Measurements from ENCODE around the gene ARRB1.

The ARRB1 gene

GRCh38 chr11:75248924-75249256, 102.6 kb downstream of the ARRB1 start:
- DNase-seq (ENCODE audit: low spot score) = no peak

- DNase-seq (ENCODE audit: low spot score) = no peak
Measured at GRCh38 chr11:75246671-75247350, 104.7 kb downstream of the ARRB1 start.

GRCh38 chr11:75246006-75246670, 105.3 kb downstream of the ARRB1 start:
- no peak for DNase-seq (ENCODE audit: low spot score)

GRCh38 chr11:75245356-75246005, 106.0 kb downstream of the ARRB1 start:
- DNase-seq (ENCODE audit: low spot score) = no peak

- no peak for DNase-seq (ENCODE audit: low spot score)
Measured at GRCh38 chr11:75244052-75244814, 107.2 kb downstream of the ARRB1 start.

- no peak for DNase-seq (ENCODE audit: low spot score)
Measured at GRCh38 chr11:75242722-75243600, 108.5 kb downstream of the ARRB1 start.

GRCh38 chr11:75241906-75242644, 109.4 kb downstream of the ARRB1 start:
- no peak for DNase-seq (ENCODE audit: low spot score)

- peak; percentile 92 for DNase-seq (ENCODE audit: low spot score)
Measured at GRCh38 chr11:75241036-75241905, 110.2 kb downstream of the ARRB1 start.

- DNase-seq (ENCODE audit: low spot score) = no peak
Measured at GRCh38 chr11:75240311-75241035, 111.0 kb downstream of the ARRB1 start, which contains the start of gene TPBGL. Gene TPBGL (plus strand): TSS chr11:75240774. CDS start chr11:75241050, 276 bp downstream.

GRCh38 chr11:75239531-75240290, 111.8 kb downstream of the ARRB1 start:
- DNase-seq (ENCODE audit: low spot score) = no peak

GRCh38 chr11:75238595-75239440, 112.6 kb downstream of the ARRB1 start:
- no peak for DNase-seq (ENCODE audit: low spot score)

- DNase-seq (ENCODE audit: low spot score) = no peak
Measured at GRCh38 chr11:75237050-75237449, 114.4 kb downstream of the ARRB1 start.

GRCh38 chr11:75236062-75236461, 115.4 kb downstream of the ARRB1 start:
- DNase-seq (ENCODE audit: low spot score) = no peak

GRCh38 chr11:75233754-75234172, 117.7 kb downstream of the ARRB1 start:
- DNase-seq (ENCODE audit: low spot score) = no peak

GRCh38 chr11:75230621-75231020, 120.8 kb downstream of the ARRB1 start:
- no peak for DNase-seq (ENCODE audit: low spot score)

GRCh38 chr11:75229466-75229865, 122.0 kb downstream of the ARRB1 start:
- no peak for DNase-seq (ENCODE audit: low spot score)

- DNase-seq (ENCODE audit: low spot score) = no peak
Measured at GRCh38 chr11:75225794-75226193, 125.7 kb downstream of the ARRB1 start.

Data from germinal center (tissue), 1 donor.